ENCODE results near the gene RXFP4.
"Not testable (repeated sequence)": the region's sequence is repeated elsewhere in the genome, so short reads cannot be mapped to it uniquely, and the experiment has no call there.

The RXFP4 gene, protein sequence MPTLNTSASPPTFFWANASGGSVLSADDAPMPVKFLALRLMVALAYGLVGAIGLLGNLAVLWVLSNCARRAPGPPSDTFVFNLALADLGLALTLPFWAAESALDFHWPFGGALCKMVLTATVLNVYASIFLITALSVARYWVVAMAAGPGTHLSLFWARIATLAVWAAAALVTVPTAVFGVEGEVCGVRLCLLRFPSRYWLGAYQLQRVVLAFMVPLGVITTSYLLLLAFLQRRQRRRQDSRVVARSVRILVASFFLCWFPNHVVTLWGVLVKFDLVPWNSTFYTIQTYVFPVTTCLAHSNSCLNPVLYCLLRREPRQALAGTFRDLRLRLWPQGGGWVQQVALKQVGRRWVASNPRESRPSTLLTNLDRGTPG

DNA sequence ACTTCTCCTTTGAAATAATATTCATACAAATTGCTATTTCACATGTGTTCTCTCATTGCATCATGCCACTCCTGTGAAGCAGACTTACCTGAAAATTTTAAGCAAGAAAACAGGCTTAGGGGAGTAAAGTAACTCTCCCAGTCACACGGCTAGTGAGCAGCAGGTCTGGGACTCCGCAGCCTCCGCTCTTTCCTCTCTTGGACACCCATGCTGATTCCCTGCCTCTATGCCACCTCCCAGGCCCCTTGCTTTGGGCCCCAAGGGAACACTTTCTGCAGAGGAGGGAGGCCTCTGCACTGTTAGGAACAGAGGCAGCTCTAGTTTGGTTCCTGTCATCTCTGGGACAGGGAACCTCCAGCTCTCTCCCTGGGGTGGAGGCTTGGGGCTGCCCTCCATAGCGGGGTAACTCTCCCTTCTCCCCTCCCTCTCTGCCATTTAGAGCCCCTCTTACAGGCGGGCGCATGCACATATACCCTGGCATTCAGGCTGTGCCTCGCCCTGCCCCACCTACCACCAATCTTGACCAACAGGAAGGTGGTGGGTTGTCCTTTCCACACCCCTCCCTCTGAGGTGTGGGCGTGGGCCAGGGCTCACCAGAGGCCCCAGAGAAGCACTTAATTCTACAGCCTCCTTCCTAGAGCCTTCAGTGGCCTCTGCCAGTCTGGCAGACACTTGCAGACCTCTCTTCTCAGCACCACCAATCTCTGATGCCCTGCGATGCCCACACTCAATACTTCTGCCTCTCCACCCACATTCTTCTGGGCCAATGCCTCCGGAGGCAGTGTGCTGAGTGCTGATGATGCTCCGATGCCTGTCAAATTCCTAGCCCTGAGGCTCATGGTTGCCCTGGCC lies at the start of gene RXFP4:
Gene RXFP4 (plus strand): TSS at position 646 of the 852 bp plus-strand sequence. CDS start 72 bp downstream, at position 718.
- peak; percentile 34 for DNase-seq (ENCODE audit: low read depth)
- TF ChIP-seq, protein P1, sequence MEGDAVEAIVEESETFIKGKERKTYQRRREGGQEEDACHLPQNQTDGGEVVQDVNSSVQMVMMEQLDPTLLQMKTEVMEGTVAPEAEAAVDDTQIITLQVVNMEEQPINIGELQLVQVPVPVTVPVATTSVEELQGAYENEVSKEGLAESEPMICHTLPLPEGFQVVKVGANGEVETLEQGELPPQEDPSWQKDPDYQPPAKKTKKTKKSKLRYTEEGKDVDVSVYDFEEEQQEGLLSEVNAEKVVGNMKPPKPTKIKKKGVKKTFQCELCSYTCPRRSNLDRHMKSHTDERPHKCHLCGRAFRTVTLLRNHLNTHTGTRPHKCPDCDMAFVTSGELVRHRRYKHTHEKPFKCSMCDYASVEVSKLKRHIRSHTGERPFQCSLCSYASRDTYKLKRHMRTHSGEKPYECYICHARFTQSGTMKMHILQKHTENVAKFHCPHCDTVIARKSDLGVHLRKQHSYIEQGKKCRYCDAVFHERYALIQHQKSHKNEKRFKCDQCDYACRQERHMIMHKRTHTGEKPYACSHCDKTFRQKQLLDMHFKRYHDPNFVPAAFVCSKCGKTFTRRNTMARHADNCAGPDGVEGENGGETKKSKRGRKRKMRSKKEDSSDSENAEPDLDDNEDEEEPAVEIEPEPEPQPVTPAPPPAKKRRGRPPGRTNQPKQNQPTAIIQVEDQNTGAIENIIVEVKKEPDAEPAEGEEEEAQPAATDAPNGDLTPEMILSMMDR (IDR thresholded peaks at IDR 0.05; ENCODE audit: insufficient read depth, low read depth, low read length, missing control alignments) = no peak
- no peak within 1 kb of the TSS for H3K4me3 ChIP-seq (ENCODE audit: low read length)

DNA sequence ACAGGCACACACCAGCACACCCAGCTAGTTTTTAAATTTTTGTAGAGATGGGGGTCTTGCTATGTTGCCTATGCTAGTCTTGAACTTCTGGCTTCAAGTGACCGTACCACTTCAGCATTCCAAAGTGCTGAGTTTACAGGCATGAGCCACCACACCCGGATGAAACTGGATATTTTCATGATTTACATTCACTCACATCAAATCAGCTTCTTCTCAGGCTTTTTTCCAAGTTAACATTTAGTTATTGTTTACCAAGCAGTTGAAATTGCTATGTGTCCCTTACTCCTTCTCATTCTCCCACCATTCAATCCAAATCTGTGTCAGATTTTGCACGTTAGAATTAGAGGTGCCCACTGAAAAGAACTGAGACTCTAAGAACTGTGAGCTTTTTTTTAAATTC lies 48.6 kb upstream of the RXFP4 start:
- peak; percentile 71 for DNase-seq (ENCODE audit: low read depth)
- H3K4me3 ChIP-seq (ENCODE audit: low read length) = no peak overlapping the region
- TF ChIP-seq, protein P1 (IDR thresholded peaks at IDR 0.05; ENCODE audit: insufficient read depth, low read depth, low read length, missing control alignments) = no peak

DNA sequence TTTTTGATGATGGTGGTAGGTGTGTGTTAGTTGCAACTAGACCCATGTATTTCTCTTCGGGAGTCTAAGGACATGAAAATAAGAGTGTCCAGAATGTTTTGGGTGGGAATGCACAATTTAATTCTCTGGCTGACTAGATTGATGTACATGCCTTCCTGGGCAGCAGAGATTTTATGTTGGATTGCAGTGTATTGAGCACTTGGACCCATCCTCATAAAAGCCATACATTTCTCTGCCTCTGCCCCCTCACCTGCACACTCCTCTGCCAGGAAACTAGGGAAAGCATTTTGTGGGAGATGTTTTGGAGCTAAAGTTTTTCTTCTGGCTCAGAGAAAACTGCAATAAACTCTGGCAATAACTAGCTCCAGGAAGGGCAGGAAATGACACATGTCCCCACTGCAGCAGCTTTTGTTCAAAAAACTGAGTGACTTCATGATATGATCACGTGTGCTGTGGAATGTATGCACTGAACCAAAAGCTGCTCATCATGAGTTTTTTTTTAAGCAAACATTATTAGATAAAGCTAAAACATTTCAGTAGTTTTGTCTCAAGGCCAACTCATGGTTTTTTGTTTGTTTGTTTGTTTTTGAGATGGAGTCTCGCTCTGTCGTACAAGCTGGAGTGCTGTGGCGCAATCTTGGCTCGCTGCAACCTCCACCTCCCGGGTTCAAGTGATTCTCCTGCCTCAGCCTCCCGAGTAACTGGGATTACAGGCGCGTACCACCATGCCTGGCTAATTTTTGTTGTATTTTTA lies 47.9 kb upstream of the RXFP4 start:
- DNase-seq (ENCODE audit: low read depth) = peak; percentile 86

DNA sequence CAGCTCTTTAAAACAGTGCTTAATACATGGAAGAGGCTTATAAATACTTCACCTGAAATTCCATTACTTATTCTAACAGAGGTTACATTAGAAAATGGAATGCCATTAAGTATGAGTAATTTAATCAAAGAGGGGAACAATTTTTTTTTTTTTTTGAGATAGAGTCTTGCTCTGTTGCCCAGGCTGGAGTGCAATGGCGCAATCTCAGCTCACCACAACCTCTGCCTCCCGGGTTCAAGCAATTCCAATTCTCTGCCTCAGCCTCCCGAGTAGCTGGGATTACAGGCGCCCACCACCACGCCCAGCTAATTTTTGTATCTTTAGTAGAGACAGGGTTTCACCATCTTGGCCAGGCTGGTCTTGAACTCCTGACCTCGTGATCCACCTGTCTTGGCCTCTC lies 45.8 kb upstream of the RXFP4 start:
- H3K4me3 ChIP-seq (ENCODE audit: low read length); DNase-seq (ENCODE audit: low read depth): not testable (repeated sequence)

More for the DNA sequence above, 47.9 kb upstream of the RXFP4 start:
- TF ChIP-seq, protein P1 (IDR thresholded peaks at IDR 0.05; ENCODE audit: insufficient read depth, low read depth, low read length, missing control alignments) = no peak
- H3K4me3 ChIP-seq (ENCODE audit: low read length) = no peak overlapping the region

DNA sequence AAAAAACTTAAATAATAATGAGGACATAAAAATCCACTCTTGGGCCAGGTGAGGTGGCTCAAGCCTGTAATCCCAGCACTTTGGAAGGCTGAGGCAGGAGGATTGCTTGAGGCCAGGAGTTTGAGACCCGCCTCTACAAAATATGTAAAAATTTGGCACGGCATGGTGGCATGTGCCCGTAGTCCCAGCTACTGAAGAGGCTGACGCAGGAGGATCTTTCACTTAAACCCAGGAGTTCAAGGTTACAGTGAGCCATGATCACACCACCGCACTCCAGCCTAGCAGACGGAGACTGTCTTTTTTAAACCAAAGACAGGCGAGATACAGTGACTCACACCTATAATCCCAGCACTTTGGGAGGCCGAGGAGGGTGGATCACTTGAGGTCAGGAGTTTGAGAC lies 45.0 kb upstream of the RXFP4 start:
- not testable (repeated sequence) for DNase-seq (ENCODE audit: low read depth); H3K4me3 ChIP-seq (ENCODE audit: low read length)

DNA sequence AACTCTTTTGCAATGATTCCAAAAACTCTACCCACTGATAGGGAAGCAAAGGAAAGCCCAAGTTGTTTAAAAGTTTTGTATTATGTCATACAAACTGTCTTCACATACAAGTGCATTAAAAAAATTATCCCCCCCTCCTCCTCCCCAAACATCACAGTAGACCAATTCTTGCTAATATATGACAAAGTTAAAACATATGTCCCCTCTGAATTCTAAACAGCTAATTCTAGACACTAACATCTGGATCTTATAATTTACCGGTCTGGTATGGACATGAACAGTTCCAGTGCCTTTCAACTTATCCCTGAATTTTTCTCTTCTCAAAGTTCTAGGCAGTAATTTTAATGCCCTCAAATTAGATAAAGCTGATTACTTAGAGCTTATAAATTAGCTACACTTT lies 43.7 kb upstream of the RXFP4 start:
- TF ChIP-seq, protein P1 (IDR thresholded peaks at IDR 0.05; ENCODE audit: insufficient read depth, low read depth, low read length, missing control alignments) = no peak
- no peak overlapping the region for H3K4me3 ChIP-seq (ENCODE audit: low read length)
- no peak for DNase-seq (ENCODE audit: low read depth)

DNA sequence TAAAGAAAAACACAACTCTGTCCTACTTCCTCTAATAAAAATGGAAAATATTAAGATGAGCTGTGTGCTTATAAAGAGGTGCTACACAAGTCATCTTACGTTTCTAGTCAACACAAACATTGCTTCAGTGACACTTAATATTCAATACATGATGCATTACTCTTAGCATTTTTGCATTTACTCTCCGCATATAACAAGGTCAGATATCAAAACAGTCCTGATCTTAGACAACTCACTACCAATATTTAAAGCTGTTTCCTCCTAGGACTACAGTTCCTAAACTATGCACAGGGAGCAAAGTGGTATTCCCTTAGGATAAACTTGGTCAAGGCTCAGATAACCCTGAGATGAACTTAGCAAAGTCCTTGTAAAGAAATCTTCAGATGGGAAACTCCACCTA lies 42.5 kb upstream of the RXFP4 start:
- no peak overlapping the region for H3K4me3 ChIP-seq (ENCODE audit: low read length)
- no peak for DNase-seq (ENCODE audit: low read depth)
- TF ChIP-seq, protein P1 (IDR thresholded peaks at IDR 0.05; ENCODE audit: insufficient read depth, low read depth, low read length, missing control alignments) = no peak
